ENCODE results near the gene PTPRM. TPM values are rescaled to one million over a fixed set of nuclear protein-coding genes. Genes with fewer than 3 reads are reported as not detected.
A peak's percentile ranks its signal among the peaks of the same experiment; 100 is the strongest.

The PTPRM gene
- total RNA-seq, 1 experiment from 2014 or later, result 6.2 TPM

- H4K5ac ChIP-seq (ENCODE audit: insufficient read length, low read depth, low read length), result no peak overlapping the region
- no peak overlapping the region for H2BK15ac ChIP-seq (ENCODE audit: low read depth, low read length)
- no peak overlapping the region for H2BK120ac ChIP-seq (ENCODE audit: low read depth, low read length, poor library complexity, severe bottlenecking)
- H2BK12ac ChIP-seq (ENCODE audit: insufficient read length, low read depth, low read length), result no peak overlapping the region
- DNase-seq, result no peak
- no peak overlapping the region for H2BK5ac ChIP-seq (ENCODE audit: insufficient read length, low read length)
- Mint-ChIP-seq H3K27me3 (ENCODE audit: low read depth) (no peaks in the 10 kb centered on the region), H3K4me1 (peaks cover 11 to 17% of the 10 kb centered on the region in 2 experiments), H3K9me3 (0 out of 5 replicates have a peak, but pooled peaks cover 0 to 1% of the 10 kb centered on the region in 2 experiments), H3K36me3 (ENCODE audit: insufficient read depth in 1 of 3, low read depth in 3 of 3) (no peaks in the 10 kb centered on the region), H3K27ac (no peak overlapping the region), H3K4me3 (no peak overlapping the region)
- no peak overlapping the region for H2BK20ac ChIP-seq (ENCODE audit: low read depth, low read length, poor library complexity, severe bottlenecking)
- WGBS (ENCODE audit: extremely low coverage, insufficient read length, low lambda C conversion rate), result no CpG with 5 or more reads among the region's 4 CpGs
- no peak overlapping the region for H2AFZ ChIP-seq (ENCODE audit: low read length)
- H3K4ac ChIP-seq (ENCODE audit: low read depth, low read length), result no peak overlapping the region
- H3K9ac ChIP-seq (ENCODE audit: extremely low read depth, insufficient read length, low read length), result no peak overlapping the region
- no peak overlapping the region for H4K8ac ChIP-seq (replicated peaks; ENCODE audit: insufficient read length, low read depth, low read length)
- TF ChIP-seq, protein P1, sequence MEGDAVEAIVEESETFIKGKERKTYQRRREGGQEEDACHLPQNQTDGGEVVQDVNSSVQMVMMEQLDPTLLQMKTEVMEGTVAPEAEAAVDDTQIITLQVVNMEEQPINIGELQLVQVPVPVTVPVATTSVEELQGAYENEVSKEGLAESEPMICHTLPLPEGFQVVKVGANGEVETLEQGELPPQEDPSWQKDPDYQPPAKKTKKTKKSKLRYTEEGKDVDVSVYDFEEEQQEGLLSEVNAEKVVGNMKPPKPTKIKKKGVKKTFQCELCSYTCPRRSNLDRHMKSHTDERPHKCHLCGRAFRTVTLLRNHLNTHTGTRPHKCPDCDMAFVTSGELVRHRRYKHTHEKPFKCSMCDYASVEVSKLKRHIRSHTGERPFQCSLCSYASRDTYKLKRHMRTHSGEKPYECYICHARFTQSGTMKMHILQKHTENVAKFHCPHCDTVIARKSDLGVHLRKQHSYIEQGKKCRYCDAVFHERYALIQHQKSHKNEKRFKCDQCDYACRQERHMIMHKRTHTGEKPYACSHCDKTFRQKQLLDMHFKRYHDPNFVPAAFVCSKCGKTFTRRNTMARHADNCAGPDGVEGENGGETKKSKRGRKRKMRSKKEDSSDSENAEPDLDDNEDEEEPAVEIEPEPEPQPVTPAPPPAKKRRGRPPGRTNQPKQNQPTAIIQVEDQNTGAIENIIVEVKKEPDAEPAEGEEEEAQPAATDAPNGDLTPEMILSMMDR (conservative IDR thresholded peaks at IDR 0.05), result no peak
- no peak overlapping the region for H3K4me2 ChIP-seq (ENCODE audit: insufficient read depth, insufficient read length, low read length)
- no peaks in the 10 kb centered on the region for H3K79me1 ChIP-seq (ENCODE audit: insufficient read depth, low read depth, low read length, poor library complexity, severe bottlenecking)
- no peaks in the 10 kb centered on the region for H3K9me3 ChIP-seq (ENCODE audit: control insufficient read depth, low read depth, low read length)
- H3K18ac ChIP-seq (ENCODE audit: insufficient read length, low read depth, low read length), result no peak overlapping the region
- H3K23me2 ChIP-seq (ENCODE audit: insufficient read length, low read depth, low read length, poor library complexity, severe bottlenecking), result no peaks in the 10 kb centered on the region
- no peaks in the 10 kb centered on the region for H3K79me2 ChIP-seq (ENCODE audit: insufficient read depth, low read length)
- no peak overlapping the region for H4K91ac ChIP-seq (ENCODE audit: insufficient read length, low read depth, low read length)
- no peak overlapping the region for H2AK5ac ChIP-seq (ENCODE audit: insufficient read length, low read length)
- H4K20me1 ChIP-seq (ENCODE audit: control insufficient read depth, insufficient read depth, insufficient read length), result no peaks in the 10 kb centered on the region
- H3K23ac ChIP-seq (ENCODE audit: insufficient read length, low read depth, low read length), result no peak overlapping the region
- H3K14ac ChIP-seq (ENCODE audit: insufficient read depth, low read length), result peak overlapping the region; percentile 20; the same call in 1 of the 2 replicates
- H3K56ac ChIP-seq (ENCODE audit: insufficient read length, low read depth, low read length), result no peak overlapping the region
- H3K27me3 ChIP-seq (ENCODE audit: insufficient read depth, low read length), result no peaks in the 10 kb centered on the region
- H3K27ac ChIP-seq (ENCODE audit: insufficient read length, low read depth, low read length), result no peak overlapping the region
- no peak overlapping the region for H3T11ph ChIP-seq (ENCODE audit: low read length)
- no peaks in the 10 kb centered on the region for H3K4me1 ChIP-seq (ENCODE audit: insufficient read depth, low read length)
Observed at GRCh38 chr18:7616661-7617060, 49.5 kb downstream of the PTPRM start.
